Fibroblast of pulmonary artery (primary cell): ENCODE results near the gene MAIP1.

Source experiments
- DNase-seq: peaks from one replicate; pipeline ENCODE4 v3.0.0-alpha.2; 2010; ENCODE audit warnings: low read depth
- H3K4me3 ChIP-seq: replicated peaks from 2 replicates; pipeline ENCODE4 v1.5.1; 2011; ENCODE audit warnings: low read depth, mild to moderate bottlenecking, control low read depth, low read length, moderate library complexity
- CTCF ChIP-seq: IDR thresholded peaks from 2 replicates; pipeline ENCODE4 v1.5.1; 2011; ENCODE audit warnings: mild to moderate bottlenecking, control low read depth, low read length, inconsistent platforms; ENCODE audit errors: missing control alignments

Gene MAIP1

DNA sequence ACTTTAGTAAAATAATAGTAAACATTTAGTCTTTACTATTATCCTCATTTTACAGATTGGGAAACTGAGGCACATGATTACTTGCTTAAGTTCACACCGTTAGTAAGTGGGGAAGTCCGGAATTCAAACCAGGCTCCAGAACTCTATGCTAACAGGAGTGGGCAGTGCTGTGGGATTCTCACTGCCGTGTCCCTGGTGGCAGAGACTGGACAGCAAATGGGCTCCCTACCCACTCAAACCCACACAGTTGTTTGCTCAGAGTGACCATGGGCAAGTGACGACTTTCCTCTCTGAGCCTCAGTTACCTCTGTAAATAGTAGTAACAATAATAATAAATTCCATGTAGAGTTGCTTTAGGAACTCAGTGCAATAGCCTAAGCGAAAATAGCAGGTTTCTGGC lies 24.0 kb downstream of the MAIP1 start:
- no peak for TF ChIP-seq CTCF
- H3K4me3 ChIP-seq, result peak overlapping the region; percentile 38
- no peak for DNase-seq

DNA sequence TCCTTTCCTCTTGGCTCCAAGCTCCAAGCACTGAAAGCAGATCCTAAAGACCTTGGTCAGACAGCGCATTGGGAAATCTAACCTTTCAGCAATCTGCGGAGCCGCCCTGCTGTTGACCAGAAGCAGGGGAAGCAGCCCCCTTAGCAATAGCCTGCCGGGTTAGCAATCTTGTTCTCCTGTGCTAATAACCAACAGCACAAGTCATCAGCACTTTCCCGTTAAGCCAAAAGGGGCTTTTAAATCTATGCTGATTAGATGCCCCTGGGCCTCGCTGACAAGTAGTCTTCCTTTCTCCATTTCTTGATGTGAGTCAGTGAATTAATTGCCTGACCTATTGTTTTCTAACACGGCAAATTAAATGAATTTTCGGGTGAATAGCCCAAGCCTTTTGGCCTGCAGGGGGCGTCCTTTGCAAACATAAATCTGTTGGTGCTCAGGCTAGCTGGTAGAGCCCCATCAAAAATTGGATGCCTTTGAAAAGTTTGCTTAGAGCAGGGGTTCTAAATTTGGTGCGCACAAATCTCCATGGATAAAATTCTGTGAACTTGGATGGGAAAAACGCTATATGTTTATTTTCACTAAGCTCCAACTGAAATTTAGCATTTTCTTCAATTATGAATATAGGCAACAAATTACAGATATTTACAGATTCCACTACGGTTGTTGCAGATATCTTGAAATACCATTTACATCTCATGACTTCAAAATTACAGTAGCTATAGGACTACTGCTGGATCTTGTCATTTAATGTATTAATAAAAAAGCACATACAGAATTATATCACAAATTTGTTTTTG lies 24.6 kb downstream of the MAIP1 start:
- TF ChIP-seq CTCF, result peak; percentile 78
- peak; percentile 86 for DNase-seq
- peak overlapping the region; percentile 38 for H3K4me3 ChIP-seq

DNA sequence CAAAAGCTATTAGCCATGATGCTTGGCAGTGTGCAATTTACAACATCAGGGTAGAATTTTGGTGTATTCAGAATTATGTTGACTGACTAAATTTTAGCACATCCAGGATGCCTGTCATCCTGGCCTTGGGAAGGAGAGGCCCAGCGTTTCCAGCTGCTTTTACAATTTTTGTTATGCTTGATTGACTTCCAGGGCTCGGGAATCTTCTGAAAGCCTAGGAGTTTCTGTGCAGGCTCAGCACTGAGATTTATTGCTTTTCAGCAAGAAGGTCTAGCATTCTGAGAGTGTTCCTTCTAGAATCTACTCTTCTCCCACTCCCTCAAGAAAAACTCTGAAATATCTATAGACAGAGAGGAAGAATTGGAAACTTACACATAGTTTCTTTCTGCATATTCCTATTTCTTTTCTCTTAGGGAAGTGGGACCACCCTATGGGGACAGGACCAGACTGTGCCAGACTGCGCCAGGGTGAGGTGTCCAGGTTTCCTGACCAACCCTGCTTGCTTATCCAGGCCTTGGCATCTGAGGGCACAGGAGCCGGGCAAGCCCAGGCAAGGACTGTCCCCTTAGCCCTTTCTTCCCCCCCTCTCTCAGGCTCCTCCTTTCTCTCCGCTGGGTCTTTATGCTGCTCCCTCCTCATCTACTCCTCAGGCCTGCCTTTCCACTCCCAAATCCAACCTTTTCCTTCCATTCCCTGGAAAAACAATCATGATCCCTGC lies 26.9 kb downstream of the MAIP1 start:
- no peak for TF ChIP-seq CTCF
- no peak overlapping the region for H3K4me3 ChIP-seq
- no peak for DNase-seq

DNA sequence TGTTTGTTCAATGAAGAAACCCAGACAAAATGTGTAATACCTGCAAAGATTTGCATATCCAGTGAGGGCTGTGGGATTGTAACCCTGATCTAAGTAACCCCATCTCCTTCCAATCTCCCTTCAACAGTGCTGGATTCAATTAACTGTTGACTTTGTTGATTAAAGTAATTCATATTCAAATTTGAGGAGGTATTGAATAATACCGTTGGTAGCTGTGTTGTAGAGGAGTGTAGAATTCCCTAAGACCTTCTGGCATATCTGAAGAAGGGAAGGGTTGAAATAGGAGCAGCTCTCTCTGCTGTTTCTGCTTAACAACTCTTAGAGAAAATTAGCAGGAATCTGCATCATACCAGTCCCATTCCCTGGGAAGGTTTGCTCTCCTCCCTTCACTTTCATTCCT lies 28.2 kb downstream of the MAIP1 start:
- no peak for TF ChIP-seq CTCF
- no peak overlapping the region for H3K4me3 ChIP-seq
- DNase-seq, result no peak

DNA sequence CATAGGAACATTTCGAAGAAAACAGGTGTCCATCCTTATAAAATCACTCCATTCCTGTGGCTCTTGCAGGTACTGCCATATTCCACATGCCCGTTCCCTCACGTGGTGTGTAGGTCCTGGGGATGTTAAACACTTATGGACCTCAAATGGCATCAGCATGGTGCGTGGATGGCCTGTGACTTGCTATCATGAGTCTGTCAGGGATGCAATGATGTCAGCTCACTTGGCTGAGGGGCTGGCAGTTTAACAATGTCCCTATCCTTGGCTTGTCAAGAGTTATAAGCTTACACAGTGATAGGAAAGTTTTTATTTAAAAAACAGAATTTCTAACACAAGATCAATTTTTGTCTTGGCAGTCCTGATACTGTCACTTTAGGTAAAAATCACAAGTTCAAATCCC lies 28.8 kb downstream of the MAIP1 start:
- TF ChIP-seq CTCF, result no peak
- DNase-seq, result no peak
- no peak overlapping the region for H3K4me3 ChIP-seq

DNA sequence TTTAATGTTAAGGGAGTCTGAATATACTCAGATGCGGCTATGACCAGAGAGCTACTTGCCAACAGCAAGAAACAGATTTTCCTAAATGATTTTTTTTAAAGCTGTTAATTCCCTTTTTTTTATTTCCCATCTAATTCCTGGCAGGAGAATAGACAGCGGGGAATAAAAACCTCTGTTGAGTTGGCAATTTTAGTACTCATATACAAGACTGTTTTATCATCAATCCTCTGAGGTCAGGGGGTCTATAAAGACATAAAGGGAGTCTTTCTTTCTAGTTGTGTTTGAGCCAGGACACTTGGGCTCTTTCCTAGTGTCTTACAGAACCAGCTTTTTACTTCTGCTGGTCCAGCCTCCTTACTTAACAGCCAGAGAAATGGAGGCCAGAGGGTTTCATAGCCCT lies 29.4 kb downstream of the MAIP1 start:
- DNase-seq, result no peak
- TF ChIP-seq CTCF, result no peak
- no peak overlapping the region for H3K4me3 ChIP-seq
